ENCODE results near the gene SYTL3.

SYTL3 gene

DNA sequence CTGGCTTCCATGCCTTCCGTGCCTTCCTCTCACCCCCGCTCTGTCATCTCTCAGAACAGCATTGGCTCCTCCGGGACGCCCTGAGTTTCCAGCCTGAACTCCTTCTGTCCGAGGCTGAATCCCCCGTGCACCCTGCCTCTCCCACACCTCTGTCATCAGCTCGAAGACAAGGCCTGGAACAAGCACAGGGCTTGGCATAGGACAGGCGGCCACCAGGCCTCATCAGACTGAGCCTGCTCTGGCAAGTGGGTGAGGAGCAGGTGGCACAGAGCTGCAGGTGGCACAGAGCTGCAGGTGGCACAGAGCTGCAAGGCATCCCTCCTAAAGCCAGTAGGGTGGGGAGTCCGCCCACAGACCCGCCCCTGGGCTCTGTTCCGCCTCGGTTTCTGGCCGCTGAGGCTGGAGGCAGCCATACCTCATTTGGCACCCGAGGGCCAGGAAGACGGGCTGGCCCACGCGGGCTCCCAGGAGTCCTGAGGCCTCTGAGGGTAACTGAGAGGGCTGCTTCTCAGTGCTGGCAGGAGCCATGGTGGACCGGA is 109.2 kb downstream of the SYTL3 start:
- DNase-seq (ENCODE audit: low read depth in 2 of 2) = no peak

DNA sequence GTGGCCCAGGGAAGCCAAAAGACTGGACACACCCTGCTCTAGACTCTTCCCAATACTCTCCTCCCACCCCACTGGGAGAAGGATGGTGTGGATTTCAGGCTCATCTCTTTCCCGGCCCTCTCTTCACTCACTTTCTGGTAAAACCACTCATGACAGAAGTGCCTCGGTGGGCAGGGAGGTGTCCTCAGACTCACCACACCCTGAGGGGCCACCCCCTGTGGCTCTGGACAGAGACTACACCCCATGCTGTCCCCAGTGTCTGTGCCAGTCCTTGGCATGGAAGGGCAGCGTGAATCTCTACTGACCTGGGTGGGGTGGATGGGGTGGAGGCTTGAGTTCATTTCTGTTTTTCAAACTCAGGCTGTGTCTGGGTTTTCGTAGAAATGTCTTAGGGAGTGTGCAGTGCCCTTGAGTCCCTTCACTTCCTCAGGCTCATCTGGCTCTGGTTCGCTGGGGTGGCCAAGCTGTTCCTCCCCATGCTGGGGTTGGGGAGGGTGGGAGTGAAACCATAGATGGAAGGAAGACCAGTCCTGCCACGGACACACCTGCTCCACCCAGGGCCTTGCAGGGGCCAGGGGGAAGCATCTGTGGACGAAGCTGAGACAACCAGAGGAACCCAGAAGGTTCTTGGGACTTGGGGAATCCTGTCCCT is 110.2 kb downstream of the SYTL3 start:
- DNase-seq (ENCODE audit: low read depth in 2 of 2) = no peak

DNA sequence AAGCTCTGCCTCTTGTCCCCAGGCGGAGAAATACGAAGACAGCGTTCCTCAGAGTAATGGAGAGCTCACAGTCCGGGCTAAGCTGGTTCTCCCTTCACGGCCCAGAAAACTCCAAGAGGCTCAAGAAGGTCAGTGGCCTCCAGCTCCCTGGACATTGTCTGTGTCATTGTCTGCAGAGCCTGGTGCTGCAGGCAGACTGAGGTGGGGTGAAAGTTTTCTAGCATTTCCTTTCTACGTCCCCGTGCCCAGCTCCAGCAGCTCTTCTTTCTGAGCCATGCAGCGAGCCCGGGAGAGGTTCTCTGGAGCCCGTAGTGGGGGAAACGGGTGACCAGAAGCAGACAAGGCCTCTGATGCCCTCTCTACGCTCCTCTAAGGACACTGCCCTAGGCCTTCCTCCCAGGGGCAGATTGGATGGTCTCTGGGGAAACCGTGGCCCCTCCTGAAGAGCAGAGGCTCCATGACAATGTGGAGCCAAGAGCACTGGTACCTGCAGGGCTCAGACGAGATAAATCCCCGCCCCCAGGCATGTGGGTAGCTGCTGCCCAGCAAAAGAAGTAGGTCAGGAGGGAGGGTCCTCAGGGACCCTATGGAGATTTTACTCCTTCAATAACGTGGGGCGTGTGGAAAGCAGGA is 110.9 kb downstream of the SYTL3 start:
- DNase-seq (ENCODE audit: low read depth in 2 of 2) = no peak

DNA sequence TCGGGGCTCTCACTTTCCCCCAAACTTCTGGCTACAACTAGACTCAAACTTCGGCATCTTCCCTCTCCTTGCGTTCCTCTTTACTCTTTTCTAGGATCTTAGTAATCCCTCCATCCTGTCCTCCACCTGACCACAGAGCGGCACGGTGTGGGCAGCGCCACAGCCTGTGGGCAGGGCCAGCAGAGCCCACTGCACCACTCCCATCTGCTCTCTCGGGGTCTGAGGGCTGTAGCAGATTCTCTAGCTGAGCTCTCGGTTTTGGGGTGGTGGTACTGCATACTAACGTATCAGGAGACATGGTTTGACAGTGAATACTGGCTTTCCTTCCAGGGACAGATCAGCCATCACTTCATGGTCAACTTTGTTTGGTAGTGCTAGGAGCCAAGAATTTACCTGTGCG is 111.9 kb downstream of the SYTL3 start:
- no peak for DNase-seq (ENCODE audit: low read depth in 2 of 2)

DNA sequence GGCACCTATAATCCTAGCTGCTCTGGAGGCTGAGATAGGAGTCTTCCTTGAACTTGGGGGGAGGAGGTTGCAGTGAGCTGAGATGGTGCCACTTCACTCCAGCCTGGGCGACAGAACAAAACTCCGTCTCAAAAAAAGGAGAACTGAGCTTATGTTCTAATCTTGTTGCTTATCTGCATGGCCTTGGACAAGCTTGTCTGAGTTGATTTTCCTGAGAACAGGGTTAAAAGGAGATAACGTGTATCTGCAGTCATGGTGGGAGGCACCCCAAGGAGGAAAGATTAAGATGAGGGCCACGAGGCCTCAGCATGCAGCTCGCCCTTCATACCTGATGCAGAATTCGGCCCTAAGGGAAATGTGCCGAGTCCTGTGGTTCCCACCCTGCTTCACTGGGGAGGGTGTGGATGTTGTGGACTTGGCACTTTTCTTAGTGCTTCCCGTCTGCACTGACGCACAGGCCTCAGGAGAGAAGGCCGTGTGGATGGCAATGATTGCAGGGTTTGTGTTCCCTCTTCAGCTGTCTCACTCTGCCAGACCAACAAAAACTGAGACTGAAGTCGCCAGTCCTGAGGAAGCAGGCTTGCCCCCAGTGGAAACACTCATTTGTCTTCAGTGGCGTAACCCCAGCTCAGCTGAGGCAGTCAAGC is 113.1 kb downstream of the SYTL3 start:
- no peak for DNase-seq (ENCODE audit: low read depth in 2 of 2)

DNA sequence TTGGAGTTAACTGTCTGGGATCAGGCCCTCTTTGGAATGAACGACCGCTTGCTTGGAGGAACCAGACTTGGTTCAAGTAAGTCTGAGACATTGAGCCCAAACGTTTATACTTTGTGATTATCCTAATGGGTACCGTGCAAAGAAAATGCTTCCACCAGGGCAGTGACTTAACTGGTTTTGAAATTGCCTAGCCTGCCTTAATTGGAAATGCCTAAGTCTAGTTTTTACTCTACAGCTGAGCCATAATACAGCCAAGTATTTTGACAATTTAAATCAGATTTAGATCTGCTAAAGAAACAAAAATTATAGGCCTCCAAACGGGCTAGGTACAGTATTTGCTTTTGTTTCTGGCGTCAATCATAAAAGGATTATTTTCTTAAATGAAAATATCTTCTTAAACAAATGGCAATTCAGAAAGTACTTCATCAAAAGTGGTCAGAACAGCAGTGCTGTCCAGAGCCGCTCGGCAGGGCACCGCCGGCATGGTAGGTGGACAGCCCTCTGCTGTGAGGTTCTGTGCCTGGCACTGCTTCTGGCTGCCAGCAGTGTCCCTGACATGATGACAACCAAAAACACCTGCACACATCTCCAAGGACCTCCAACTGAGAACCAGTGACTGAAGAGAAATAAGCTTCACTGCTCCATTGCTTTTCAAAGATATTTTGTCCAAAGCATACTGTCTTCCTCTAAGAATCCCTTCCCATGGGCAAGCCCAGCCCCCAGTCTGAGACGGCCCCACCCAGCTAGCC is 113.8 kb downstream of the SYTL3 start:
- DNase-seq (ENCODE audit: low read depth in 2 of 2) = no peak

DNA sequence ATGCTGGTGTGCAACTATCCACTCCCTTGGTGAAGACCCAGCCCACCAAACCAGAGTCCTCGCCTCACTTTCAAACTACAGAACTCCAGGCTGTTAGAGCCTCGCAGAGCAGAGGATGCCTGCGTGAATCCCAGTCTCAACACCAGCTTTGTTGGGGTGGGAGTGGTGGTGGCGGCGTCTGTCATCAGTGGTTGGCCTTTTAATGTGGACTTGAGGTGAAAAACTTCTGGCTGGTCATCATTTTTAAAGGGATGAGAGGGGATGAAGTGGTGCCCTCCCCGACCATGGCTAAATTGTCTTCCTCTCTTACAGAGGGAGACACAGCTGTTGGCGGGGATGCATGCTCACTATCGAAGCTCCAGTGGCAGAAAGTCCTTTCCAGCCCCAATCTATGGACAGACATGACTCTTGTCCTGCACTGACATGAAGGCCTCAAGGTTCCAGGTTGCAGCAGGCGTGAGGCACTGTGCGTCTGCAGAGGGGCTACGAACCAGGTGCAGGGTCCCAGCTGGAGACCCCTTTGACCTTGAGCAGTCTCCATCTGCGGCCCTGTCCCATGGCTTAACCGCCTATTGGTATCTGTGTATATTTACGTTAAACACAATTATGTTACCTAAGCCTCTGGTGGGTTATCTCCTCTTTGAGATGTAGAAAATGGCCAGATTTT is 114.5 kb downstream of the SYTL3 start:
- no peak for DNase-seq (ENCODE audit: low read depth in 2 of 2)

DNA sequence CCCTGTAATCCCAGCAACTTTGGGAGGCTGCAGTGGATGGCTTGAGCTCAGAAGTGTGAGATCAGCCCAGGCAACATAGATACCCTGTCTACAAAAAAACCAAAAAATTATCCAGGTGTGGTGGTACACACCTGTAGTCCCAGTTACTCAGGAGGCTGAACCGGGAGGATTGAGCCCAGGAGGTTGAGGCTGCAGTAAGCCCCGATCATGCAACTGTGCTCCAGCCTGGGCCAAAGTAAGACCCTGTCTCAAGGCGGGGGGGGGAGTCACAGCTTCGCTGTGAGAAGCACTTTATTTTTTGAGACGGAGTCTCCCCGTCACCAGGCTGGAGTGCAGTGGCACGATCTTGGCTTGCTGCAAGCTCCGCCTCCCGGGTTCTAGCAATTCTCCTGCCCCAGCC is 115.1 kb downstream of the SYTL3 start:
- DNase-seq (ENCODE audit: low read depth in 2 of 2) = no peak

DNA sequence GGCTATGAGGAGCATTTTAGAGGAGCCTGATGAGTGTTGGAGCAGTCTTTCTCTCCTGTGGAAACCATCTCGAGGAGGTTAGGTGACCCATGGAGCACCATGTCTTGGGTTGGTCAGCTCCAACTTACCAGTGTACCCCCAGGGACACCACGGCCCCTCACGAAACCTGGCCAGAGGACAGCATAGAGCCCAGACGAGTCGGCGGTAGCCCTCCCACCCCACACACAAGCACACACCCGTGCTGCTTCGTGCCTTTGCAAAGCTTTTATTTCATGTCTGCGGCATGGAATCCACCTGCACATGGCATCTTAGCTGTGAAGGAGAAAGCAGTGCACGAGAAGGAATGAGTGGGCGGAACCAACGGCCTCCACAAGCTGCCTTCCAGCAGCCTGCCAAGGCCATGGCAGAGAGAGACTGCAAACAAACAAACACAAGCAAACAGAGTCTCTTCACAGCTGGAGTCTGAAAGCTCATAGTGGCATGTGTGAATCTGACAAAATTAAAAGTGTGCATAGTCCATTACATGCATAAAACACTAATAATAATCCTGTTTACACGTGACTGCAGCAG is 115.7 kb downstream of the SYTL3 start:
- no peak for DNase-seq (ENCODE audit: low read depth in 2 of 2)

DNA sequence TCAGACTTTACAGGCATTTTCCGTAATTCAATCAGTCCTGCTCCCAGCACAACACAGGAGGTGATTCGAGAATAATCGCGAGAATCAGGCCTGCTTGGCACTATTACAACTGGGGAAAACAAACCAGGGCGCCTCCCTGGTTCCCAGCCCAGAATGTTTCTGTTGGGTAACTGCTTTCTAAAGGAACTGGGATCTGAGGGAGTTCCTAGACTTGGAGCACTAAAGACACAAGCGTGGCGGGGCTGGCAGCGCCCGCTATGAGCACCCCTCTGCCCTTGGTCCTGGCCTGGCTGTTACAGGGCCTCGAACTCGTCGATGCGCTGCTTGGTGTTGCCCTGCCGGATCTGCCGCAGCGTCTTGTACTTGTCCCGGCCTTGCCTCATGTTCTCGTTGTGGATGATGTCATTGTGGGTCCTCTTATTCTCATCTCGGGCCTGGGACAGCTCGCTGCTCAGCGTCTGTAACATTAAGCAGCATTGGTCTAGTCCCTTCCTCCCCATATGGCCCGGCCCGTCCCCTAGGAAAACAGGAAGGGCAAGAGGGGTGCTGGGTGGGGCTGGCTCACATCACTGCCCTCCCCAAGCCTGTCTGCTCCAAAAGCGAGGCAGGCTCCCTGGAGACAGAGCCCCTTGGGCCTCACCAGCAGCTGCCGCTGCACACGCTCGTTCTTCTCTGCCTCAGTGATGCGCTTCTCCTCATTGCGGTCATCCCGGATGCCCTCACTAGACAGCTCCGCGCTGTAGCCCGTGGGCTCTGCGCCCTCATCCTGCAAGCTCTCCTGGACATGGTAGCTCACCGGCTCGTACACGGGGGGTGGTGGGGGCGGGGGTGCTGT is 117.0 kb downstream of the SYTL3 start:
- no peak for DNase-seq (ENCODE audit: low read depth in 2 of 2)

DNA sequence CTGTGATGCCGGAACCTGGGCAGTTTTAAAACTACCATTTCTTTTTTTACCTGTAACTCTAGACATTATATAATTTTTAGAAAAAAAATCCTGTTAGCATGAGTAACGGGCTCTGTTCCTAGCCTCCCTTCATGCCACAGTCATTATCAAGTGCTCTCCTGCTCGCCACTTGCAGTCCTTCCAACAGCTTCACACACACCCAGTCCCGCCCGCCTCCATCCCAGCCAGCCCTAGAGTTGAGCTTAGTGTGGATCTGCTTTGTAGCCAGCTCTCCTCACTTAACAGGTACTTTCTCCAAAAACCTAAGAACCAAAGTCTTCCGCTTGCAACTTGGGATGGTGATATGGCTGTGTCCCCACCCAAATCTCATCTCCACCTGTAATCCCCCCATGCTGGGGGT is 117.9 kb downstream of the SYTL3 start:
- no peak for DNase-seq (ENCODE audit: low read depth in 2 of 2)

DNA sequence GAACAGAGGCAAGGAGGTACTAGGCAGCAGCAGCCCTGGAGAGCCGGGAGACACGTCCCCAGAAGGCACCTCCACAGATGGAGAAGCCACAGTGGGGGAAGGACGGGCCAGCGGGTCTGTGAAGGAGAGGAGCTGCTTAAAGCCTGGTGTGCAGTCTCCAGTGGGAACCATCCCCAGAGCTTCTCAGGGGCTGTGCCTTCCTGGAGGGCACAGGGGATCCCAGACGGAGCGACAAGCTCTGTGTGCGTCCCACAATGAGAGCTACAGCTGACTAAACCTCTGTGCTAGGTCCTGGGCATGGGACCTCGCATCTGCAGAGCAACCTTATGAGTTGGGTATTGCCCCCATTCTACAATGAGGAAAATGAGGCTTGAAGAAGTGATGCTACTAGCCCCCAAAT is 118.6 kb downstream of the SYTL3 start:
- DNase-seq (ENCODE audit: low read depth in 2 of 2) = no peak

DNA sequence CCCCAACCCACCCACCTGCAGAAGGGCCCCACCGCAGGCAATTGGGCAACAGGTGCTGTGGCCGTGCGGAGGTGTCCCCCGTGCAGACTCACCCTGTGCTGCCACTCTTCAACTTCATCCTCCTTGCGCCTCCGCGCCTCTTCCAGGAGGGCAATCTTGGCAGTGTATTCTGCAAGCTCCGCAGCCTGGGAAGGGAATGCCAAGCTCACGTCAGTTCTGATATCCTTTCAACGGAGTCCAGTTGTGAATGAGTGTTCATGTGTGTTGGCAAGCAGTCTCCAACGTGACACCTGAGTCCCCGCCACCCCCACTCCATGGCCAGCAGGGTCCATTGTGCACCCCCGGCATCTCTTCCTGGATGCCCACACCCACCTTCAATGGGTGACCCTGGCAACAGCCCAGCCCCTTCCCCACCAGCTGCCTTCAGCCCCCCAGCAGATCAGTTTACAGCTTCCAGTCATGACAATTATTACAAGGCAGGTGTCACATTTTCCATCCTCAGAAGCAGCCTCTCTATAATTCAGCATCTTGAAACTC is 119.4 kb downstream of the SYTL3 start:
- no peak for DNase-seq (ENCODE audit: low read depth in 2 of 2)

DNA sequence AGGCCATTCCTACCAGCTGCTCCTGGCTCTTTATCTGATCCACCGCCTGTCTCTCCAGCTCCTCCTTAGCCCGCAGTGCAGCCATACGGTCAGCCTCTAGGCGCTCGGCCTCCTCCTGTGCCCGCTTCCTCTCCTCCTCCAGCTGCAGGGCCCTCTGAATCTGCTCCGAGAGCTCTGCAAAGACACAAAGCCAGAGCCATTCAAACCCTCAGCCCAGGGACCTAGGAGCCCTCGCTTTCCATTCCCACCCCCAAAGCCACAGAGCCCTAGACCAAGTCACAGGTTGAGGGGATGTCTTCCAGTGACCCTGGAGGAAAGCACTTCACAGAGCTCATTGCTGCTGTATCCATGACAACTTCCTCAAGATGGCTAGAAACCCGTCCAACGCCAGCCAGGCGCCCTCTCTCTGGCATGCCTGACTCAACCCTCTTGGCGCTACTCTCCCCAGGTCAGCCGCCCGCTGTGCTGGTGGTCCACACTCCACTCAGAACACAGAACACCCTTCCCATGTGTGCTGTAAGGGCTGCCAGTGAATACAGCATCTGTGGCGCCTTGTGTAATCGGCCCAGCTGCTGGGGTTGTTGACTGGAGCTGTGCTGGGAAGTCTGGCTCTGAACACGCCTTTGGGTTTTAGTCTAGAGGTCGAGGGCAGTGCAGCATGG is 120.0 kb downstream of the SYTL3 start:
- DNase-seq (ENCODE audit: low read depth in 2 of 2) = no peak

DNA sequence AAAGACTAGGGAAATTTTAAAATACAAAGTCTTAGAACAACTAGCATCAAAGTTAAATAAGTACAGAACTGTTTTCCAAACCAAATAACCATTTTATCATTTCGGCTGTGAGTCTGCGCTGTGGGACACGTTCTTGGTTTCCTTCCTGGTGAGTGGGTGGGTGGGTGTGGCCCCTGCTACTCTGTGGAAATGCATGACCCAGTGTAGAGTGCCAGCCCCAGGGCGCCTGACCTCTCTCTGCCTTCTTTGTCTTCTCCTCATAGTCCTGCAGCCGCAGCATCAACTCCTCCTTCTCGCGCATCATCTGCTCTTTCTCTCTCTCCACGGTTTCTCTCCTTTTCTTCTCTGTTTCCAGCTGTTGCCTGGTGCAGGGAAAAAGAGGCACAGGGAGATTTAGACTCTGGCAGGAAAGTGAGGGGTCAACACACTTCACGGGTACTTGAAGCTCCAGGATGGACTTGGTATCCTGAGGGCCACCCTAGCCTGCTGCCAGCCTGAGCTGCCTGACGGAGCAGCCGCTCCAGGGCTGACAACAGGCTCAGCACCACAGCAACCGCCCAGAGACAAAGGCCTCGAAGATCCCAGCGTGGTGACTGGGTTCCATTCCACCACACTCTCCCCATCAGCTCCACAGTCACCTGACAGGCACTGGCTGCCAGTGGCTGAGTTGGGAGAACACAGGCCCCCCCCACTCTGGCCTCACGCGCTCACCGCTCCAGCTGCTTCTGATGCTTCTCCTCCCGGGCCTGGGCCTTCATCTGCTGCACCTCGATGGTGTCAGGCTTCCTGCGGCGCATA is 120.9 kb downstream of the SYTL3 start:
- DNase-seq (ENCODE audit: low read depth in 2 of 2) = no peak

DNA sequence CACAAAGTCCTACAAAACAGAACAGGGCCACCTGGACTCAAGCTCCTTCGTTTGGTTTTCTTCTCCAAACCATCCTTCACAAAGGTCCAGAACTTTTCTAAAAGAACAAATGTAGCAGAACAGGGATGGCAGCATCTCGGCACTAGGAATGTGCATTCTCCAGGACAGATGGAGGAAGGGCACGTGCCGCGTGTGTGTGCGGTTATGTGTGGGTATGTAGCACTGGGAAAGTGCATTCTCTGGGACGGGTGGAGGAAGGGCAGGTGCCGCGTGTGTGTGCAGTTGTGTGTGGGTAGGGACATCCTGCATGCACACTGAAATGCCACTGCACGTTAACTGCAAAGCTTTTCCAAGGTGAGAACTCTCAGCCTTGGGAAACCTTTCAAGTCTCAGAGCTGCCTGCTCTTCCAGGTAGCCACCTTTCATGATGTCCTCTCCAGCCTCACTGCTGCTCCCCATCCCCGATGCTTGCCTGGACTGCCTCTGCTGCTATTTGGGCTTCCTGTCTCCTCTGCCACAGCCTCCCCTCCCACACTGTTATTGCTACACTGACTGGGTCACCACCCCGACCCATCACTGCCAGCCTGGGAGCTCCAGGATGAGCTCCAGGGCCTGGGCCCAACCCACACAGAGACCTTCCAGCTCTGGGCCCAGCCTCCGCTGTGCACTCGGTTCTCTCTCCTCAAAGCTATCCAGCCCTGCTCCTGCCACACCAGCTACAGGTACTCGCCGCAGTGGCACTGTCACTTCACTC is 121.7 kb downstream of the SYTL3 start:
- DNase-seq (ENCODE audit: low read depth in 2 of 2) = no peak

DNA sequence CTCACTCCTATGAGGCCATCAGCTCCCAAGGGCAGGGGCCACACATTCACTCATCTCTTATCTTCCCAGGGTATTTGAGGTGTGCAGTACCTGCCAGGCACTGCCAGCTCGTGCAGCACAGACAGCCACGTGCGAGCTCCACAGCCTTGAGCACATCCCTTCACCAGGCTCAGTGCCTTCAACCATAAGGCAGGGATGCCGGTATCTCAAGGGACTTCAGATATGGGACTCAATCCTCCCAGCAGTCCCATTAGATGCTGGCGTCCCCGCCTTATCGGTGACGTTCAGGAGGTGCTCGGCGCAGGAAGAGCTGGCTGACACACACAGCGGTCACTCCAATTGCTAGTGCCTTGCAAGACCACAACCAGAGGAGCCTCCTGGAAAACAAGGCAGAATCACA is 122.3 kb downstream of the SYTL3 start:
- DNase-seq (ENCODE audit: low read depth in 2 of 2) = no peak

DNA sequence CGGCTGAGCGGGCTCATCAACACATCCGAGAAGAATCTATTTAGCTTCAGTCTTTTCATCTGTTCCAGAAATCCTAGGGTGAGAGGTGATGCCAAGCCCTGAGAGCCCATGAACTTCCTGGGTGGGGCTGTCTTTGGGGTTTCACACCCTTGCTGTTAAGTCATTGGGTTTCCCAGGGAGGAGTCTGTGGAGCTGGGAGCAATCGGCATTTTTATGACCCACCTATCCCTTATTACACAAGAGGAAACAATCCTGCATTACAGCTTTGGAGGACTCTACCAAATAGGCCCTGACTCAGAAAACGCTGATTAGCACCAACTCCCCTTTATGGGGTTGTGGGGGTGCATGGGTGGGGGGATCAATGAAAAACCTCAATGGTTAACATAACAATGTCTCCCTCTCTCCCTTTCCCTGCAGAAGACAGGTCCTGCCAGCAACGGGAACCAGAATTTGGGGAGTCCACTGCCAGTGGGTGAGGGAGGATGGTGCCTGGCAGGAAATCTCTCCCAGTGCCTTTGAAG is 123.1 kb downstream of the SYTL3 start:
- no peak for DNase-seq (ENCODE audit: low read depth in 2 of 2)

Data from activated CD4-positive, alpha-beta T cell treated with anti-CD3 and anti-CD28 coated beads for 24 hours (primary cell).